Measurements from ENCODE around the gene PFN4.
"Not testable (repeated sequence)": the region's sequence is repeated elsewhere in the genome, so short reads cannot be mapped to it uniquely, and the experiment has no call there.

PFN4 gene

GRCh38 chr2:24111407-24111901 is 11.7 kb downstream of the PFN4 start:
- peak; percentile 27 to 43 for DNase-seq (ENCODE audit: low read depth in 2 of 2)

- no peak for DNase-seq (ENCODE audit: low read depth in 2 of 2)
Observed at GRCh38 chr2:24110660-24111303, 12.4 kb downstream of the PFN4 start.

- DNase-seq (ENCODE audit: low read depth in 2 of 2), result not testable (repeated sequence)
Observed at GRCh38 chr2:24109431-24109830, 13.7 kb downstream of the PFN4 start.

GRCh38 chr2:24107336-24107735 is 15.8 kb downstream of the PFN4 start:
- no peak for DNase-seq (ENCODE audit: low read depth in 2 of 2)

GRCh38 chr2:24106786-24107185 is 16.3 kb downstream of the PFN4 start:
- DNase-seq (ENCODE audit: low read depth in 2 of 2), result no peak

GRCh38 chr2:24105816-24106215 is 17.3 kb downstream of the PFN4 start:
- DNase-seq (ENCODE audit: low read depth in 2 of 2), result peak; percentile 23 to 26

- DNase-seq (ENCODE audit: low read depth in 2 of 2), result no peak
Observed at GRCh38 chr2:24104906-24105305, 18.2 kb downstream of the PFN4 start.

- DNase-seq (ENCODE audit: low read depth in 2 of 2), result no peak
Observed at GRCh38 chr2:24104110-24104650, 19.0 kb downstream of the PFN4 start.

GRCh38 chr2:24102677-24103076 is 20.5 kb downstream of the PFN4 start:
- no peak for DNase-seq (ENCODE audit: low read depth in 2 of 2)

- no peak for DNase-seq (ENCODE audit: low read depth in 2 of 2)
Observed at GRCh38 chr2:24101992-24102391, 21.1 kb downstream of the PFN4 start.

- DNase-seq (ENCODE audit: low read depth in 2 of 2), result not testable (repeated sequence)
Observed at GRCh38 chr2:24100732-24101131, 22.4 kb downstream of the PFN4 start.

GRCh38 chr2:24095171-24095677 is 27.9 kb downstream of the PFN4 start:
- DNase-seq (ENCODE audit: low read depth in 2 of 2), result not testable (repeated sequence)

- not testable (repeated sequence) for DNase-seq (ENCODE audit: low read depth in 2 of 2)
Observed at GRCh38 chr2:24093270-24093669, 29.9 kb downstream of the PFN4 start.

- DNase-seq (ENCODE audit: low read depth in 2 of 2), result no peak
Observed at GRCh38 chr2:24088821-24089359, 34.2 kb downstream of the PFN4 start.

- no peak for DNase-seq (ENCODE audit: low read depth in 2 of 2)
Observed at GRCh38 chr2:24087032-24087431, 36.1 kb downstream of the PFN4 start.

GRCh38 chr2:24086241-24086640 is 36.9 kb downstream of the PFN4 start:
- no peak for DNase-seq (ENCODE audit: low read depth in 2 of 2)

GRCh38 chr2:24085200-24085489 is 38.0 kb downstream of the PFN4 start:
- no peak for DNase-seq (ENCODE audit: low read depth in 2 of 2)

GRCh38 chr2:24084386-24085199 is 38.5 kb downstream of the PFN4 start, which contains the start of gene TP53I3:
TSS of gene TP53I3 (minus strand) at chr2:24084834. CDS start at chr2:24084326, 508 bp downstream.
- peak; percentile 61 to 62 for DNase-seq (ENCODE audit: low read depth in 2 of 2)

- peak; percentile 68 to 70 for DNase-seq (ENCODE audit: low read depth in 2 of 2)
Observed at GRCh38 chr2:24083567-24084385, 39.4 kb downstream of the PFN4 start.

GRCh38 chr2:24082787-24083566 is 40.2 kb downstream of the PFN4 start:
- DNase-seq (ENCODE audit: low read depth in 2 of 2), result no peak

GRCh38 chr2:24080701-24081100 is 42.4 kb downstream of the PFN4 start:
- DNase-seq (ENCODE audit: low read depth in 2 of 2), result no peak

All from fibroblast of skin of left biceps (primary cell).